Glutamatergic neuron (in vitro differentiated cells): ENCODE measurements around the gene TMEM196. TPM values are rescaled to one million over a fixed set of nuclear protein-coding genes. Genes with fewer than 3 reads are reported as not detected.
"Not testable (repeated sequence)": the region's sequence is repeated elsewhere in the genome, so short reads cannot be mapped to it uniquely, and the experiment has no call there.

ENCODE experiments used
- DNase-seq: peaks from one replicate; pipeline ENCODE4 v3.0.0; 2022
- H3K27ac Mint-ChIP-seq: one replicate; pipeline ENCODE4 v1.8.0; 2020; ENCODE audit warnings: mild to moderate bottlenecking, mixed read lengths, inconsistent platforms; ENCODE audit not compliant: unreplicated experiment
- H3K27me3 Mint-ChIP-seq: one replicate; pipeline ENCODE4 v1.8.0; 2020; ENCODE audit warnings: mild to moderate bottlenecking, moderate library complexity, mixed read lengths, inconsistent platforms; ENCODE audit not compliant: unreplicated experiment
- H3K36me3 Mint-ChIP-seq: one replicate; pipeline ENCODE4 v1.8.0; 2020; ENCODE audit warnings: mild to moderate bottlenecking, mixed read lengths, inconsistent platforms; ENCODE audit not compliant: unreplicated experiment
- H3K4me1 Mint-ChIP-seq: one replicate; pipeline ENCODE4 v1.8.0; 2020; ENCODE audit warnings: mild to moderate bottlenecking, low read depth, mixed read lengths, inconsistent platforms; ENCODE audit not compliant: unreplicated experiment
- H3K4me3 Mint-ChIP-seq: one replicate; pipeline ENCODE4 v1.8.0; 2020; ENCODE audit warnings: mild to moderate bottlenecking, mixed read lengths, inconsistent platforms; ENCODE audit not compliant: unreplicated experiment
- H3K9me3 Mint-ChIP-seq: one replicate; pipeline ENCODE4 v1.8.0; 2020; ENCODE audit warnings: mild to moderate bottlenecking, moderate library complexity, mixed read lengths, inconsistent platforms; ENCODE audit not compliant: unreplicated experiment
- total RNA-seq: library from RNA; stranded (reverse); fragmentation: NEBNext Ultra II Directional; extraction: Animal tissue kit (Norgen Biotek cat#: 25700); gene quantifications from one replicate; pipeline ENCODE4 v1.2.1, GENCODE V29; 2021; ENCODE audit not compliant: unreplicated experiment
- TF ChIP-seq, protein P1 (sequence below): fragments of 200-600 bp; sonication (generic); IDR thresholded peaks from one replicate; pipeline ENCODE4 v1.5.0; 2021; ENCODE audit not compliant: partially characterized antibody, unreplicated experiment

TMEM196 gene
- total RNA-seq, 1 donor from 2014 or later = 3.6 TPM

DNA sequence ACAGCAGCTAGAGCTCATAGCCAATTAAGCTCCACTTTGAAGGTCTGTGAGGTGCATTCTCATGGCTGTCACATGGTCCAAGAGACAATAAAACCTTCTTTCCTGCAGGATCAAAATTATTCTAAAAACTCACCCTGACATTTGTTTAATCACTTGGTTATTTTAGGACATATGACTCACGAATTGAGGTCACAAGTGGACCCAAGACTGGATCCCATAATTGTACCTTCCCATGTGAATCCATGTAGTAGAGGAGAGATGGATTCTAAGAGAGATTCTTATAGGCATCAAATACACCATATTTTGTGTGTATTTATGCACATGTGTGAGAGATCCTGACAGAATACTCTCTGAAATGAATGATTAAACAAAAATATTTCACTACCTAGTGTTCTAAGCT, 82.7 kb downstream of the TMEM196 start:
- Mint-ChIP-seq H3K36me3 (no peaks in the 10 kb centered on the region), H3K27ac (no peak overlapping the region), H3K27me3 (no peaks in the 10 kb centered on the region), H3K9me3 (peaks cover 1% of the 10 kb centered on the region), H3K4me3 (no peak overlapping the region), H3K4me1 (no peaks in the 10 kb centered on the region)
- no peak for DNase-seq
- TF ChIP-seq, protein P1, sequence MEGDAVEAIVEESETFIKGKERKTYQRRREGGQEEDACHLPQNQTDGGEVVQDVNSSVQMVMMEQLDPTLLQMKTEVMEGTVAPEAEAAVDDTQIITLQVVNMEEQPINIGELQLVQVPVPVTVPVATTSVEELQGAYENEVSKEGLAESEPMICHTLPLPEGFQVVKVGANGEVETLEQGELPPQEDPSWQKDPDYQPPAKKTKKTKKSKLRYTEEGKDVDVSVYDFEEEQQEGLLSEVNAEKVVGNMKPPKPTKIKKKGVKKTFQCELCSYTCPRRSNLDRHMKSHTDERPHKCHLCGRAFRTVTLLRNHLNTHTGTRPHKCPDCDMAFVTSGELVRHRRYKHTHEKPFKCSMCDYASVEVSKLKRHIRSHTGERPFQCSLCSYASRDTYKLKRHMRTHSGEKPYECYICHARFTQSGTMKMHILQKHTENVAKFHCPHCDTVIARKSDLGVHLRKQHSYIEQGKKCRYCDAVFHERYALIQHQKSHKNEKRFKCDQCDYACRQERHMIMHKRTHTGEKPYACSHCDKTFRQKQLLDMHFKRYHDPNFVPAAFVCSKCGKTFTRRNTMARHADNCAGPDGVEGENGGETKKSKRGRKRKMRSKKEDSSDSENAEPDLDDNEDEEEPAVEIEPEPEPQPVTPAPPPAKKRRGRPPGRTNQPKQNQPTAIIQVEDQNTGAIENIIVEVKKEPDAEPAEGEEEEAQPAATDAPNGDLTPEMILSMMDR = no peak

DNA sequence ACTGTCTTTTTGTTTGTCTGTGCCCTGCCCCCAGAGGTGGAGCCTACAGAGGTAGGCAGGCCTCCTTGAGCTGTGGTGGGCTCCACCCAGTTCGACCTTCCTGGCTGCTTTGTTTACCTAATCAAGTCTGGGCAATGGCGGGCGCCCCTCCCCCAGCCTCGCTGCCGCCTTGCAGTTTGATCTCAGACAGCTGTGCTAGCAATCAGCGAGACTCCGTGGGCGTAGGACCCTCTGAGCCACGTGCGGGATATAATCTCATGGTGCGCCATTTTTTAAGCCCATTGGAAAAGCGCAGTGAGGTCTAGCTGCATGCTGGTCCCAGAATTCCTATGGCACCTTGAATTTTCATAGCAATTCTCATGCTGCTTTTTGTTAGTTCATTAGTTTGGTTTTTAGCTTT, 84.3 kb downstream of the TMEM196 start:
- H3K9me3 Mint-ChIP-seq, H3K36me3 Mint-ChIP-seq, H3K27me3 Mint-ChIP-seq, DNase-seq, H3K4me3 Mint-ChIP-seq, H3K4me1 Mint-ChIP-seq, H3K27ac Mint-ChIP-seq: not testable (repeated sequence)

GRCh38 chr7:19681596-19681995, 91.8 kb downstream of the TMEM196 start:
- Mint-ChIP-seq H3K27me3 (no peaks in the 10 kb centered on the region), H3K36me3 (peaks cover 4% of the 10 kb centered on the region), H3K27ac (no peak overlapping the region), H3K4me3 (no peak overlapping the region), H3K4me1 (no peaks in the 10 kb centered on the region), H3K9me3 (no peaks in the 10 kb centered on the region)
- no peak for DNase-seq
- TF ChIP-seq, protein P1 = no peak

DNA sequence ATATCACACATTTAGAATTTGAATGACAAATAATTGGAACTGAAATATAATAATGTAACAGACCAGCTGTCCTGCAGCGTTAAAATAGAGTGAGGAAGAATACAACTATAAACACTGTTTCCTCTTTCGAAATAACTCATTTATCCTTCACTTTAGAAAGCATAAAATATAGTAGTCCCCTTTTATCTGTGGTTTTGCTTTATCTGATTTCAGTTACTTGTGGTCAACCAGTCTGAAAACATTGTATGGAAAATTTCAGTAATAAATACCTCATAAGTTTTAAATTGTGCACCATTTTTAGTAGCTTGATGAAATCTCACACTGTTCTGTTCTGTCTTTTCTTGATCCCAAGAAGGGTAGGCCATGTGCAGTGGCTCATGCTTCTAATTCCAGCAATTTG, 96.2 kb downstream of the TMEM196 start:
- H3K9me3 Mint-ChIP-seq = no peaks in the 10 kb centered on the region
- no peak overlapping the region for H3K27ac Mint-ChIP-seq
- H3K27me3 Mint-ChIP-seq = no peaks in the 10 kb centered on the region
- no peaks in the 10 kb centered on the region for H3K36me3 Mint-ChIP-seq
- H3K4me3 Mint-ChIP-seq = no peak overlapping the region
- TF ChIP-seq, protein P1 = no peak
- no peaks in the 10 kb centered on the region for H3K4me1 Mint-ChIP-seq
- no peak for DNase-seq

DNA sequence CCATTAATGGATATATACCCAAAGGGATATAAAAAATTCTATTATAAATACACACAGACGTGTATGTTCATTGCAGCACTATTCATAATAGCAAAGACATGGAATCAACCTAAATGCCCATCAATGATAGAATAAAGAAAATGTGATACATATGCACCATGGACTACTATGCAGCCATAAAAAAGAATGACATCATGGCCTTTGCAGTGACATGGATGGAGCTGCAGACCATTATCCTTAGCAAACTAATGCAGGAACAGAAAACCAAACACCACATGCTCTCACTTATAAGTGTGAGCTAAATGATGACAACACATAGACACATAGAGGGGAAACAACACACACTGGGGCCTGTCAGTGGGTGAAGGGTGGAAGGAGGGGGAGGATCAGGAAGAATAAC, 97.6 kb downstream of the TMEM196 start:
- TF ChIP-seq, protein P1 = no peak
- no peak for DNase-seq
- H3K27me3 Mint-ChIP-seq = no peaks in the 10 kb centered on the region
- no peak overlapping the region for H3K4me3 Mint-ChIP-seq
- H3K27ac Mint-ChIP-seq = no peak overlapping the region
- H3K9me3 Mint-ChIP-seq = no peaks in the 10 kb centered on the region
- H3K36me3 Mint-ChIP-seq = no peaks in the 10 kb centered on the region
- no peaks in the 10 kb centered on the region for H3K4me1 Mint-ChIP-seq

- TF ChIP-seq, protein P1 = no peak
- Mint-ChIP-seq H3K9me3 (no peaks in the 10 kb centered on the region), H3K27me3 (no peaks in the 10 kb centered on the region), H3K4me3 (no peak overlapping the region), H3K27ac (no peak overlapping the region), H3K4me1 (no peaks in the 10 kb centered on the region), H3K36me3 (no peaks in the 10 kb centered on the region)
- no peak for DNase-seq
Measured at GRCh38 chr7:19674266-19674960, 99.0 kb downstream of the TMEM196 start.
